Measurements from ENCODE around the gene CLNK. TPM values are rescaled to one million over a fixed set of nuclear protein-coding genes. Genes with fewer than 3 reads are reported as not detected.
"Not testable (repeated sequence)": the region's sequence is repeated elsewhere in the genome, so short reads cannot be mapped to it uniquely, and the experiment has no call there.

Gene CLNK
- total and polyA plus RNA-seq, 4 donors, result 0.26 to 0.30 TPM; not detected in 2

GRCh38 chr4:10619855-10620254 is 64.7 kb downstream of the CLNK start:
- no peak for ATAC-seq (ENCODE audit: low FRiP score)

GRCh38 chr4:10619220-10619619 is 65.3 kb downstream of the CLNK start:
- WGBS, 2 donors, result 25 to 31% methylated on average over 6 of the region's 6 CpGs
- Histone ChIP-seq H3K27ac (ENCODE audit: low read depth in 1 of 2, low read length in 2 of 2) (no peak overlapping the region), H3K27me3 (ENCODE audit: control insufficient read depth in 1 of 2, insufficient read depth in 2 of 2, low read length in 1 of 2) (no peaks in the 10 kb centered on the region), H3K36me3 (ENCODE audit: control insufficient read depth in 1 of 2, insufficient read depth in 2 of 2, low read length in 1 of 2) (no peaks in the 10 kb centered on the region), H3K4me1 (ENCODE audit: control insufficient read depth in 1 of 2, insufficient read depth in 2 of 2, low read length in 2 of 2) (no peaks in the 10 kb centered on the region), H3K4me3 (ENCODE audit: low read length in 2 of 2) (no peak overlapping the region), H3K9me3 (ENCODE audit: control insufficient read depth, low read length) (peaks cover 1% of the 10 kb centered on the region)
- ATAC-seq (ENCODE audit: low FRiP score), result no peak
- intact Hi-C loops (cut with DNase I), result no loop called here
- no peak for DNase-seq

More at GRCh38 chr4:10619855-10620254, 64.7 kb downstream of the CLNK start:
- no peak overlapping the region for H3K4me3 ChIP-seq (ENCODE audit: low read length in 2 of 2)
- DNase-seq, result no peak
- H3K27ac ChIP-seq (ENCODE audit: low read depth in 1 of 2, low read length in 2 of 2), result no peak overlapping the region
- no peaks in the 10 kb centered on the region for H3K27me3 ChIP-seq (ENCODE audit: control insufficient read depth in 1 of 2, insufficient read depth in 2 of 2, low read length in 1 of 2)
- 51 to 86% methylated on average over 11 of the region's 11 CpGs for WGBS, 2 donors
- H3K4me1 ChIP-seq (ENCODE audit: control insufficient read depth in 1 of 2, insufficient read depth in 2 of 2, low read length in 2 of 2), result no peaks in the 10 kb centered on the region
- H3K36me3 ChIP-seq (ENCODE audit: control insufficient read depth in 1 of 2, insufficient read depth in 2 of 2, low read length in 1 of 2), result no peaks in the 10 kb centered on the region
- H3K9me3 ChIP-seq (ENCODE audit: control insufficient read depth, low read length), result peaks cover 1% of the 10 kb centered on the region
- intact Hi-C loops (cut with DNase I), result no loop called here

GRCh38 chr4:10614926-10615325 is 69.6 kb downstream of the CLNK start:
- H3K9me3 ChIP-seq (ENCODE audit: control insufficient read depth, low read length); H3K36me3 ChIP-seq (ENCODE audit: control insufficient read depth in 1 of 2, insufficient read depth in 2 of 2, low read length in 1 of 2); ATAC-seq (ENCODE audit: low FRiP score); H3K4me1 ChIP-seq (ENCODE audit: control insufficient read depth in 1 of 2, insufficient read depth in 2 of 2, low read length in 2 of 2); DNase-seq; H3K4me3 ChIP-seq (ENCODE audit: low read length in 2 of 2); intact Hi-C loops (cut with DNase I); H3K27me3 ChIP-seq (ENCODE audit: control insufficient read depth in 1 of 2, insufficient read depth in 2 of 2, low read length in 1 of 2); H3K27ac ChIP-seq (ENCODE audit: low read depth in 1 of 2, low read length in 2 of 2): not testable (repeated sequence)
- WGBS, 2 donors, result 95 to 96% methylated on average over 8 of the region's 8 CpGs

- no peak overlapping the region for H3K27ac ChIP-seq (ENCODE audit: low read depth in 1 of 2, low read length in 2 of 2)
- 58 to 61% methylated on average over 5 of the region's 5 CpGs for WGBS, 2 donors
- H3K9me3 ChIP-seq (ENCODE audit: control insufficient read depth, low read length), result no peaks in the 10 kb centered on the region
- DNase-seq (no peak), ATAC-seq (ENCODE audit: low FRiP score) (no peak)
- H3K4me3 ChIP-seq (ENCODE audit: low read length in 2 of 2), result no peak overlapping the region
- no peaks in the 10 kb centered on the region for H3K4me1 ChIP-seq (ENCODE audit: control insufficient read depth in 1 of 2, insufficient read depth in 2 of 2, low read length in 2 of 2)
- no peaks in the 10 kb centered on the region for H3K27me3 ChIP-seq (ENCODE audit: control insufficient read depth in 1 of 2, insufficient read depth in 2 of 2, low read length in 1 of 2)
- H3K36me3 ChIP-seq (ENCODE audit: control insufficient read depth in 1 of 2, insufficient read depth in 2 of 2, low read length in 1 of 2), result no peaks in the 10 kb centered on the region
- intact Hi-C loops (cut with DNase I), result no loop called here
These were observed 70.6 kb downstream of the CLNK start for GRCh38 chr4:10613926-10614478.

- no peak for ATAC-seq (ENCODE audit: low FRiP score)
- intact Hi-C loops (cut with DNase I), result no loop called here
- H3K4me1 ChIP-seq (ENCODE audit: control insufficient read depth in 1 of 2, insufficient read depth in 2 of 2, low read length in 2 of 2), result no peaks in the 10 kb centered on the region
- no peaks in the 10 kb centered on the region for H3K27me3 ChIP-seq (ENCODE audit: control insufficient read depth in 1 of 2, insufficient read depth in 2 of 2, low read length in 1 of 2)
- no peak overlapping the region for H3K27ac ChIP-seq (ENCODE audit: low read depth in 1 of 2, low read length in 2 of 2)
- WGBS, 2 donors, result 90 to 95% methylated on average over 2 of the region's 2 CpGs
- H3K9me3 ChIP-seq (ENCODE audit: control insufficient read depth, low read length), result no peaks in the 10 kb centered on the region
- H3K4me3 ChIP-seq (ENCODE audit: low read length in 2 of 2), result no peak overlapping the region
- DNase-seq, result no peak
- no peaks in the 10 kb centered on the region for H3K36me3 ChIP-seq (ENCODE audit: control insufficient read depth in 1 of 2, insufficient read depth in 2 of 2, low read length in 1 of 2)
These were observed 72.1 kb downstream of the CLNK start for GRCh38 chr4:10612476-10612875.

GRCh38 chr4:10611673-10612072 is 72.9 kb downstream of the CLNK start:
- Histone ChIP-seq H3K36me3 (ENCODE audit: control insufficient read depth in 1 of 2, insufficient read depth in 2 of 2, low read length in 1 of 2) (no peaks in the 10 kb centered on the region), H3K27me3 (ENCODE audit: control insufficient read depth in 1 of 2, insufficient read depth in 2 of 2, low read length in 1 of 2) (no peaks in the 10 kb centered on the region), H3K27ac (ENCODE audit: low read depth in 1 of 2, low read length in 2 of 2) (no peak overlapping the region), H3K9me3 (ENCODE audit: control insufficient read depth, low read length) (no peaks in the 10 kb centered on the region), H3K4me3 (ENCODE audit: low read length in 2 of 2) (no peak overlapping the region), H3K4me1 (ENCODE audit: control insufficient read depth in 1 of 2, insufficient read depth in 2 of 2, low read length in 2 of 2) (no peaks in the 10 kb centered on the region)
- WGBS, 2 donors, result 12 to 29% methylated on average over 3 of the region's 3 CpGs
- ATAC-seq (ENCODE audit: low FRiP score) (no peak), DNase-seq (no peak)
- intact Hi-C loops (cut with DNase I), result no loop called here

- no peak overlapping the region for H3K27ac ChIP-seq (ENCODE audit: low read depth in 1 of 2, low read length in 2 of 2)
- DNase-seq, result no peak
- ATAC-seq (ENCODE audit: low FRiP score), result no peak
- WGBS, 2 donors, result 89 to 93% methylated on average over 10 of the region's 10 CpGs
- no peak overlapping the region for H3K4me3 ChIP-seq (ENCODE audit: low read length in 2 of 2)
- intact Hi-C loops (cut with DNase I), result no loop called here
- no peaks in the 10 kb centered on the region for H3K9me3 ChIP-seq (ENCODE audit: control insufficient read depth, low read length)
- no peaks in the 10 kb centered on the region for H3K36me3 ChIP-seq (ENCODE audit: control insufficient read depth in 1 of 2, insufficient read depth in 2 of 2, low read length in 1 of 2)
- no peaks in the 10 kb centered on the region for H3K27me3 ChIP-seq (ENCODE audit: control insufficient read depth in 1 of 2, insufficient read depth in 2 of 2, low read length in 1 of 2)
- H3K4me1 ChIP-seq (ENCODE audit: control insufficient read depth in 1 of 2, insufficient read depth in 2 of 2, low read length in 2 of 2), result no peaks in the 10 kb centered on the region
These were observed 75.9 kb downstream of the CLNK start for GRCh38 chr4:10608501-10609219.

GRCh38 chr4:10607206-10607605 is 77.4 kb downstream of the CLNK start:
- Histone ChIP-seq H3K4me3 (ENCODE audit: low read length in 2 of 2) (no peak overlapping the region), H3K27ac (ENCODE audit: low read depth in 1 of 2, low read length in 2 of 2) (no peak overlapping the region), H3K4me1 (ENCODE audit: control insufficient read depth in 1 of 2, insufficient read depth in 2 of 2, low read length in 2 of 2) (no peaks in the 10 kb centered on the region), H3K27me3 (ENCODE audit: control insufficient read depth in 1 of 2, insufficient read depth in 2 of 2, low read length in 1 of 2) (no peaks in the 10 kb centered on the region), H3K36me3 (ENCODE audit: control insufficient read depth in 1 of 2, insufficient read depth in 2 of 2, low read length in 1 of 2) (no peaks in the 10 kb centered on the region), H3K9me3 (ENCODE audit: control insufficient read depth, low read length) (no peaks in the 10 kb centered on the region)
- 88% methylated on average over 3 of the region's 3 CpGs for WGBS, 2 donors
- intact Hi-C loops (cut with DNase I), result no loop called here
- DNase-seq (no peak), ATAC-seq (ENCODE audit: low FRiP score) (no peak)

GRCh38 chr4:10606483-10607155 is 77.9 kb downstream of the CLNK start:
- H3K4me1 ChIP-seq (ENCODE audit: control insufficient read depth in 1 of 2, insufficient read depth in 2 of 2, low read length in 2 of 2), result no peaks in the 10 kb centered on the region
- ATAC-seq (ENCODE audit: low FRiP score) (no peak), DNase-seq (no peak)
- no peaks in the 10 kb centered on the region for H3K9me3 ChIP-seq (ENCODE audit: control insufficient read depth, low read length)
- WGBS, 2 donors, result 76% methylated on average over 5 of the region's 5 CpGs
- no peaks in the 10 kb centered on the region for H3K36me3 ChIP-seq (ENCODE audit: control insufficient read depth in 1 of 2, insufficient read depth in 2 of 2, low read length in 1 of 2)
- intact Hi-C loops (cut with DNase I), result no loop called here
- H3K27ac ChIP-seq (ENCODE audit: low read depth in 1 of 2, low read length in 2 of 2), result no peak overlapping the region
- H3K4me3 ChIP-seq (ENCODE audit: low read length in 2 of 2), result no peak overlapping the region
- no peaks in the 10 kb centered on the region for H3K27me3 ChIP-seq (ENCODE audit: control insufficient read depth in 1 of 2, insufficient read depth in 2 of 2, low read length in 1 of 2)
